GM19023 (cell line): ENCODE data around the gene SMAD1.
"Not testable (repeated sequence)": the region's sequence is repeated elsewhere in the genome, so short reads cannot be mapped to it uniquely, and the experiment has no call there.

Source experiments
- ATAC-seq: cut with Tn5 transposase; IDR thresholded peaks from one replicate; pipeline ENCODE4 v1.9.1; 2021; ENCODE audit warnings: mild to moderate bottlenecking, moderate library complexity; ENCODE audit not compliant: unreplicated experiment

Gene SMAD1

DNA sequence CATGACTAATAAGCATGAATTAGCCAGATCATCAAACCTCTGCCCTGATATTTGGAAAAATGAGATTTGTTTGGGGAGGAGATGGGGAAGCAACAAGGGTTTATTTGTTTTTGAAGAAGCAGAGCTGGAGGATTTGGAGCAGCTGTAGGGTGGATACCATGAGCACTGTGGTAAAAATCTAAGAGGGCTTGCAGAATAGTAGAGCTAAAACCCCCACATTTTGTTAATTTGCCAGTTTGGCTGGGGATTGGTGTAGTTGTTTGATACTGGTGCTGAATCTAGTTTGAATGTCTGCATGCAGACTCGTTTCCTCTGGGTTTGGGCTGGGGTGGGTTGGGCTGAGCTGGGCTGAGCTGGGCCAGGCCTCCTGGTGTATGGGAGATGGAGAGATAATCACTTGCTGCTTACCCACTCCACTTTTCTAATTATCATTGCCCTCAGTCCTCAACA, 43.7 kb downstream of the SMAD1 start:
- no peak for ATAC-seq

DNA sequence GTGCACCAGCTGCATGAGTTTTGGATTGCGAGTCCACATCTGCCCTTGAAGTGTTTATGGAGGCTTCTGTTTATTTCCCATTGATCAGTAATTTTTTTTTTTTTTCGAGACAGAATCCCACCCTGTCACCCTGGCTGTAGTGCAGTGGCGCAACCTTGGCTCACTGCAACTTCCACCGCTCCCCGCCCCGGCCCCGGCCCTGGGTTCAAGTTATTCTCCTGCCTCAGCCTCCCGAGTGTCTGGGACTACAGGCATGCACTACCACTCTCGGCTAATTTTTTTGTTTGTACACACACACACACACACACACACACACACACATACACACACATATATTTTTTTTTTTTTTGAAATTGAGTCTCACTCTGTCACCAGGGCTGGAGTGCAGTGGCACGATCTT, 46.1 kb downstream of the SMAD1 start:
- ATAC-seq = no peak

DNA sequence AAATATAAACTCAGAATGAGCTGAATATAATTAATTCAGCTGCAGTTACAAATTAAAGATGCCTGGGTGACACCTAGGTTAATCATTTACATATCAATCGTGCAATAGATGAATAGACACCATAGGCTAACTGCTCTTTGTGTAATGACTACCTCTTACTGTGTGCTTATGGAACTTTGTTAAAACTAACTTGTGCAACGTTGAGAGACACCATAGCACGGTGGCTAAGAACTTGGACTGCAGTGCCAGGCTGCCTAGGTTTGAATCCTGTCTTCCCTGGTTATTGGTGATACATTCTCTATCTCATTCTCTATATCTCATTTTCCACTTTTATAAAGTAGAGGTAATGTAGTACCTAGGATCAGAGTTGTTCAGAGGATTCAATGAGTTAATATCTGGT, 46.9 kb downstream of the SMAD1 start:
- ATAC-seq = no peak

DNA sequence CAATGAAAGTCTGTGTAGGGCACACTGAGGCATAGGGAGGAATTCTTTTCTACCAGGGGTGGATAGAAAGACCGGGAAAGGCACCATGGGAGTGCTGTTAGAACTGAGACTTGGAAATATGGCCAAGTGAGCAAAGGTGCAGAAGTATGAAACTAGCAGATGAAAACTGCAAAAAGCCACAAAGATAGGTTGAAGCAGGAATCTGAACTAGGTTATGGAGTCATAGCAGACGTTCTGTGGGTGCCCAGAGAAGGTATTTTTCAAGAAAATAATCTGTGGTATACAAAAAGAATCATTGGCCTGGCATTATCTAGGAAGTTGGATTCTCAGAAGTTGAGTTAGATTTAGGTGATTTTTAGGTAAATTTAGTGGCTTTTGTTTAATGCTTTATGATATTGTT, 48.5 kb downstream of the SMAD1 start:
- no peak for ATAC-seq

DNA sequence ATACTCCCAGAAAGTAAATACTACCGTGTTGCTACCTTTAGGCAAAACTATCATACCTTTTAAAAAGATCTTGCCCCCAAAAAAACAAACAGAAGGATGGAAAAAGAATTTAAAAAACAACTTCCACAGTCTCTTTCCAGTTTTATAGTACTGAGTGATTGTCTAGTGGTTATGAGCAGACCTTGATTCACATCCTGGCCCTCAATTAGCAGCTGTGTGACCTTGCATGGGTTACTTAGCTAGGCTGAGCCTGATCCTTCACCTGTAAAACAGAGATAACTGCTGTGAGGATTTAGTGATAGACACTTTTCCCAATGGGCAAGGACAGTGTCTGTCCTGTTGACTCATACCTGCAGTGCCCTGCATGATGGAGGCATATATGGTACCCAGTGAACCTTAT, 49.0 kb downstream of the SMAD1 start:
- no peak for ATAC-seq

DNA sequence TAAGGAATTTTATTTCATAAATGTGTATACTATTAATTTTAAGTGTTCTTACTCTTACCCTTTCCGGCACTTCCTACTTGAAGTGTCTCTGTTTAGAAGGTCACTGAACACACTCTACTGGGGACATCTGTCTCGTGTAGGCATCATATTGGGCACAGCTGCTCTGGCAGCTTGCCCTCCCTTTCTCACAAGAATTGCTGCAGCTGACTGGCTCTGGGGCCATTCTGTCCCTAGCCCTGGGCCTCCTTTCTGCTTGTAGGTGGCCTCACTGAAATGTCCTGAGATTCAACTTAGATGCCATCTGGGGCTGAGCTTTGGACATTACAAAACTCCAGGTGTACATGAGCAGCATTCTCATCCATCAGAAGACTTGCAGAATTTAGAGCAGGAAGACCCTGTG, 49.6 kb downstream of the SMAD1 start:
- ATAC-seq = no peak

DNA sequence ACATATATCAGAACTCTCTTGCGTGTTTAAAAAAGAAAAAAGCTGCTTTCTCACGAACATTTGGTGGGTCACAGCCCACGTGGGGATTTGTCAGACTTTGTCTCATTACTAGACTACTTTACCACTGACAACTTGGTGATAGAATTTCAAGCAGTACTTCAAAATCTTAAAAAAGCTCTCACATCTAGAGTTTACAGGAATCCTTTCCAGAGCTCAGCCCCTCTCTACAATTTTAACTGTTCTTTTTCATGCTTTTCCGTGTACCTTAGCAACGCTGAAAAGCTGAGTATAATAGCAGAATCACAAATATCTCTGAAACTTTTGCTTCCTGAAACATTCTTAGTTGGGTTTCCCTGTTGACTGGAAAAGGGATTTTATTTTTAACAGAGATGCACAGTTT, 50.2 kb downstream of the SMAD1 start:
- no peak for ATAC-seq

DNA sequence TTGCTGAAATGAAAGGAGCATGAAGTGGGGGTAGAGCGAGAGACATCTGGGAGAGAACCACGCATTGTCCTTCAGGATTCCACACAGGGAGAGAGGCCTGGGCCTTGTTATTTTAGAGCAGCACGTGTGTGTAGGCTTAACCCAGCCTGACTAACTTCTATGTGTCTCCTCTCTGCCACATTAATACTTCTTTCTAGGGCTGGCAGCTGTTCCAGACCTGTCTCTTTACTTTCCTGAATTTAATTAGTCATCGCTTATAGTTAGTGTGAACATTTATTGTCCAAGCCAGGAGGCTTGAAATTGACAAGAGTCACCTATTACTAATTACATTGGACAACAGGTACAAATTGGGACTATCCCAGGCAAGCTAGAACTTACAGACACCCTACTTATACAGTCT, 51.3 kb downstream of the SMAD1 start:
- ATAC-seq = no peak

DNA sequence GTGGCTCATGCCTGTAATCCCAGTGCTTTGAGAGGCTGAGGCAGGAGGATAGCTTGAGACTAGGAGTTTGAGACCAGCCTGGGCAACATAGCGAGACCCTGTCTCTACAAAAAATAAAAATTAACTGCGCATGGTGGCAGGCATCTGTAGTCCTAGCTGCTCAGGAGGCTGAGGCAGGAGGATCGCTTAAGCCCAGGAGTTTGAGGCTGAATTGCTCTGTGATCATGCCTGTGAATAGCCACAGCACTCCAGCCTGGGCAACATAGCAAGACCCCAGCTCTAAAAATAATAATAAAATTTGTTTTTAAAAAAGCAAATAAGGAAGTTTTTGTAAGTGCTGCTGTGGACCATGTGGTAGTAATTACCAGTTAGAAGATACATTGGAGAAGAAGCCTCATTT, 51.8 kb downstream of the SMAD1 start:
- ATAC-seq = not testable (repeated sequence)

DNA sequence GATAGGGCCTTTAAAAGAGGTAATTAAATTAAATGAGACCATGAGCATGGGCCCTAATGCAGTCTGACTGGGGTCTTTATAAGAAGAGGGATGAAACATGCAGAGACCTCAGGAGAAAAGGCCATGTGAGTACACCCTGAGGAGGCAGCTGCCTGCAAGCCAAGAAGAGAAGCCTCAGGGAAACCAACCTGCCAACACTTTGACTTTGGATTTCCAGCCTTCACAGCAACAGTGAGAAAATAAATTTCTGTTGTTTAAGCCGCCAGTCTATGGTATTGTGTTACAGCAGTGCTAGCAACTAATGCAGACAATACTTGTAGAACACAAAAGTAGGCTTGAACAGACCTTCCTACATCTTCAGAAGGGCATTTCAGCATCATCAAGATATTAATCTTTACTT, 52.3 kb downstream of the SMAD1 start:
- no peak for ATAC-seq

DNA sequence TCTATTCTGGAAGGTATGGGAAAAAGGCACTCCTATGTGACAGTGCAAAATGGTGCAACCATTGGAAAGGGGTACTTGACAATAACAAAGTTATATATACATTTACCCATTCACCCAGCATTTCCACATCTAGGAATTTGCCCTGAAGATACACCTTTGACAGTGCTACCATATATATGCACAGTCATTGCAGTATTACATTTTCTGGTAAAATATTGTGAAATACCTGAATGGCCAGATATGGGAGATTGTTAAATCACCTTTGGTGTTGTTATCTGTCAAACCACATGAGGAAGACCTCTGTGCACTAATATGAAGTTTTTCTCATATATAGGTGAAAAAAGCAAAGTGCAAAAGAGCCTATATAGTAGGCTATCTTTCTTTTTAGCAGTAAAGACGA, 53.5 kb downstream of the SMAD1 start:
- no peak for ATAC-seq

DNA sequence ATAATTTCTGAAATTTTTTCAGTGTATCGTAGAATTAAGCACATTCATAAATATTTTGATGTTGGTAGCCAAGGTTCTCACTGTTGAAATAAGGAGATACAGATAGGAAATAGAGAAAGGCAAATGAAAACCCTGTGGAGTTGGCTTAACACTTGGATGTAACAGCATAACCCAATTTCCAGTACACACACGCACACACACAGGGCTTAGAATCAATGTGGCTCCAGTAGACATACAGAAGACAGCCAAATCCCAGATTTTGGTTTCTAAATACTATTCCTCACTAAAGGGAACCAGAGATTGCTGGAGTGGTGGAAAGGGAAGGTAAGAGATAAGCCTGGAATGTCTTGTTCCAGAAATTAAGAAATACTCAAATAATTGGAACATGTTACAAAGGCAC, 54.4 kb downstream of the SMAD1 start:
- ATAC-seq = no peak

DNA sequence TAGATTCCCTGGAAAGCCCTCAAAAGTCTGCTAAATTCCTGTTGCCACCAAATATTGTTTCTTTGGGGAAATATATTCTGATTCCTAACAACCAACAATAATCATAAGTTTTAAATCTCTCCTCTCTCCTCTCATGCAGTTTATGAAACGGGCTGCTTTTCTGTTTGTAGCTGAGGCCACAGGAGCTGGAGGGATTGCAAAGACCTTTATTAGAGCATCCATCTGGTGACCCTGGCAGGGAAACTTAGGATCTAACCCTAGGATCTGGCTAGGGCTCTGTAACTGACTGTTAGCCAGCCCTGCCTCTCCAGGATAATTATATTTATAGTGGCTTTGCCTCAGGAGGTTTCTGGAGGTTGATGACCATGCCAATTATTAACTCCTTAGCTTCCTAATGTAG, 56.9 kb downstream of the SMAD1 start:
- no peak for ATAC-seq

DNA sequence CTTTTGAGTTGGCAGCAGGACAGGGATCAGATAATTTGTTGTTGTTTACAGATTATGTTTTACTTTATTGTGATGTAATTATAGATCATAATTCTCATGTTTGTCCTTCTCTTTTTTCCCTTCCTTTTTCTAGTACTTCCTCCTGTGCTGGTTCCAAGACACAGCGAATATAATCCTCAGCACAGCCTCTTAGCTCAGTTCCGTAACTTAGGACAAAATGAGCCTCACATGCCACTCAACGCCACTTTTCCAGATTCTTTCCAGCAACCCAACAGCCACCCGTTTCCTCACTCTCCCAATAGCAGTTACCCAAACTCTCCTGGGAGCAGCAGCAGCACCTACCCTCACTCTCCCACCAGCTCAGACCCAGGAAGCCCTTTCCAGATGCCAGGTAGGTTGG, 58.0 kb downstream of the SMAD1 start:
- no peak for ATAC-seq

DNA sequence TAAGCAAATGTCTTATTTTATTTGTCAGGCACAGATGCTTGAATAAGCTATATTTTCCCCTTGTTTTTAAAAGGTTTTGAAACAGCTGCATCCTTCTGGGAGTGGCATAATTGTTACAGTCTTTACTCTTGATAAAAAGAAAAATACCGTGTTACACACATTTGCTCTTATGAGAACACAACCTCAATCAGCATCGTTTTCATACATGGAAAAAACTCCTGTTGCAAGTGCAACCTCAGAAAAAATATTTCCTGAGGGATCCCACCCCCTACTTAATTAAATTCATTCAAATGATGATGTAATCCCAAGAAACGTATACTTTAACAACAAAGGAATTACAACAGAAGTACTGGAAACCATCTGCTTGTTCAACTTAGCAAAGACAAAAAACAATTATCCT, 58.6 kb downstream of the SMAD1 start:
- ATAC-seq = no peak

DNA sequence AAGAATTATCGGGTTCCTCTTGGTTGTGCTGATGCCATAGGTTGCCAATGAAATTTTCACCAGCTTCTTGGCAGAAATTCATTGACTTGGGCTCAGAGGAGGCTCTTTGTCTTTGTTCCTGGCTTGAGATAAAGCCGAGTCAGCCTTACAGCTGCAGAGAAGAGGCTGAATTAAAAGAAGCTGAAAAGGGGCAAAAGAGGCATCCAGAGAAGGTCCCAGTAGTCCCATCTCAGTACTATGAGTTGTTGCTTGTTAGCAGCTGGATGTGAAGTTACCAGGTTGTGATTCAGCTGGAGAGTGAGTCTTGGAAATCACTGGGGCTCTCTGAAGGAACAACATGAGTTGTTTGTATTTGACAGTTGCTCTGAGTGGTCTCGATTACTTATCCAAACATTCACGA, 59.7 kb downstream of the SMAD1 start:
- no peak for ATAC-seq

DNA sequence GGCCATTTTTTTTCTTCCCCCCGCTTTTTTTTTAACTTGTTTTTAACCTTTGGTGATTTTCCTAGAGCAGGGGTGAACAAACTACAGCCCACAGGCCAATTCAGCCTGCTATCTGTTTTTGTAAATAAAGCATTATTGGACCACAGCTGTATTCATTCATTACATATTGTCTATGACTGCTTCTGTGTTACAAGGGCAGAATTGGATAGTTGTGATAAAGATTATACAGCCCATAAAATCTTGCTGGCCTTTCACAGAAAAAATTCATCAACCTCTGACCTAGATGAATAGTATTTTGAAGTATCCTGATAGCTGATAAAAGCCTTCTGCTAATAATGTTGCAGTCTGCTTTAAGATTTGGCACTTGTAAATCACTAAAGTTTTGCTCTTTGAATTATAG, 63.4 kb downstream of the SMAD1 start:
- ATAC-seq = no peak

DNA sequence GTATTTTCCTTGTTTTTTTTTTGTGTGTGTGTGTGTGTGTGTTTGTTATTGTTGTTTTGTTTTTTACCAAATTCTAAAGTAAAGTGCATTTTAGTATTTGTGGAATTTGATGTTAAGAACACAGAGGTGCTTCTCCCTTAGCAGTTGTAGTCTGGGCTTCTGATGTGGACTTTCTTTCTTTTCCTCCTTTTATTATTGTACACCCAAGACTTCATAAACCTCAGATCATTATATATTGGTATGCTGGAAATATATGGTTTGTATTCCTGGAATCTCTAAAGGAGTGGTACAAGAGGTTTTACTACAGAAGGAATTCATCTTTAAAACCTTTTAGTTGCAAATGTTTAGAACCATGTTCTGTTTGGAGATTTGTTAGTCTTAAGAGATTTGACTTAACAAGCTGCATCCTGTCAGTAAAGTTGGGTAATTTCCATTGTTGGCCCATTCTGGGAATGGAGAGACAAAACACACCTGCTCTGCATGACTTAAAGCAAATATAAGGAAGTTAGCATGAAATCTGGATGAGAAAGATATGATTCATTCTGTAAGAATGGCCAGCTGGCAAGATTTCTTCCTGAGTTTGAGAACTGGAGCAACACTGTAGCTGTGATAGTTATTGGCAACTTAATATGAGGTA, 64.0 kb downstream of the SMAD1 start:
- no peak for ATAC-seq

DNA sequence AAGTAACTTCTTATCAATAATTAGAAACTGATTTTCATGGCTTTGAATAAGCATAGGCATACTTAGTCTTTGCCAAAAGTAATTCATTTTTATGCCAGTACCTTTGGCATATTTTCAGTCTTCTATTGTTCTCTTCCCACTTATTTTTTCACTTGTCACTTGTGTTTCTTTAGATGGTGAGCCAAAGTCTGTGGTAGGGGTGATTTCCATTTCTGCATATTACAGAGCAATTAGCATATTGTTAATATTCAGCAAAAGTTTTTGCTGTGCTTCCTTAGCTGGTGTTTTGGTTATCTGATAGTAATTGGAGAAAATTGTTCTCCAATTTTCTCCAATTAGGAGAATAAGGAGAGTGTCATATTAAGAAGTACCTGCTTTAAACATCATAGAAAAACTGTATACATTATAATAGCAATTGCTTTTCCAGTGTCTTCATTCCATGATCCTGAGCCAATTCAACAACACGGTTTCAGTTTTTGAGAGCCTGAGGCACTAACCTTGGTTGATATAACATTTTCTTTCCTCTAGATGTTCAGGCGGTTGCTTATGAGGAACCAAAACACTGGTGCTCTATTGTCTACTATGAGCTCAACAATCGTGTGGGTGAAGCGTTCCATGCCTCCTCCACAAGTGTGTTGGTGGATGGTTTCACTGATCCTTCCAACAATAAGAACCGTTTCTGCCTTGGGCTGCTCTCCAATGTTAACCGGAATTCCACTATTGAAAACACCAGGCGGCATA, 64.7 kb downstream of the SMAD1 start:
- no peak for ATAC-seq

DNA sequence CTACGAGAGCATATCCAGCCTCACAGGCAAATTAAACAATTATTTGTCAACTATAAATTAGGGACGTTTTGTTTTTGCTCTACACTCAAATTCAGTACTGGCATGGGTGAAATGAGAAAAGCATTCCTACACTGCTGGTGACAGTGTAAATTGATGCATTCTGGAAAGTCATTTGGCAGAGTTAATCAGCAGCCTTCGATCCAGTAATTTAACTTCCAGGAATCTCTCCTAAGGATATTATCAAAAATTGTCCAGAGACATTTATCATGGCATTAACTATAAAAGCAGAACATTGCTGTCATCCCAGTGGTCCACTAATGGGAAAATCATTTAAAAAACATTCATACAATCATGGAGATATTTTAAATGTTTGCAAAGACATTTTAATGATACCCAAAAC, 70.0 kb downstream of the SMAD1 start:
- no peak for ATAC-seq

DNA sequence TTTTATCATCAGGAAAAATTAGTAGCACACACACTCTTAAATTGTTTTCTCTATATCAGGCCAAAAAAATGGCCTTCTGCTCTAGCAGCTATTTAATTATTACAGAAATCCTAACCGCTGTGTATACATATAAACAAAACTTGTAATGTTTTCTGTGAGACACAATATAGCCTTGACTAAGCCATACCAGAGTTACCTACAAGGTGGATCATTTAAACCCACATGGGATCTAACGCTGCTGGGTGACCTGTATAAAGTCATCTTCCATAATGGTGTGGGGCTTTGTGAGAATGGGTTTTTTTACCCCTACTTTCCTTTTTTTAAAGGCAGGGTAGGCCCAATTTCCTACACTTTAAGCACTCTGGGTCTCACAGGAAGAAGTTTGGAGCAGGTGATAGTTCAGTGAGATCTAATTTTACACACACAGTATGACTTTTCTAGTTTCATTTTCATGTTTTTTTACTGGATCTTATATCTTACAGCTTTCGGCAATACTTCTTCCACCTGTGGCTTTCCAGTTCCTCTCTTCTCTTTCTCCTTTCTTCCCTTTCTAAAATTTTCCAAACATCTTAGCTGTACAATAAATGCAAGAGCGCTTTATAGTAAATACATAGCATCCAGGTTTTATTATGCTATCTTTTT, 70.6 kb downstream of the SMAD1 start:
- peak; percentile 72 for ATAC-seq

DNA sequence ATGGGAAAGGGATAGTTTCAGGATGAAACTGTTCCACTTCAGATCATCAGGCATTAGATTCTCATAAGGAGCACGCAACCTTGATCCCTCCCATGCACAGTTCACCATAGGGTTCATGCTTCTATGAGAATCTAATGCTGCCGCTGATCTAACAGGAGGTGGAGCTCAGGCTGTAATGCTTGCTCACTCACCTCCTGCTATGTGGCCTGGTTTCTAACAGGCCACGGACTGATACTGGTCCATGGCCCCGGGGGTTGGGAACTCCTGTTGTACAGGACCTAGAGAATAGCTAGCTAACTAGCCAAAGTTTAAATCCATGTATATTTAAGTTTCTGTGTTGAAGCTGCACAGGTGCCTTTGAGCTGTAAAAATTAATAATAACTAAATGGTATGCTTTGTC, 71.7 kb downstream of the SMAD1 start:
- no peak for ATAC-seq
